Testis (tissue), 3 donors: ENCODE data around the gene C6orf132. TPM values are rescaled to one million over a fixed set of nuclear protein-coding genes. Genes with fewer than 3 reads are reported as not detected.

ENCODE experiments used
- DNase-seq: peaks from one replicate; pipeline ENCODE4 v3.0.0-alpha.2; 2019
- H3K27ac ChIP-seq, 2 donors: fragments of 200-600 bp; sonication (generic); one replicate each; pipeline ENCODE4 v1.5.1; 2019
- H3K27me3 ChIP-seq: fragments of 200-600 bp; sonication (generic); one replicate; pipeline ENCODE4 v1.5.1; 2019
- H3K36me3 ChIP-seq: fragments of 200-600 bp; sonication (generic); one replicate; pipeline ENCODE4 v1.5.1; 2017; ENCODE audit warnings: low read depth; ENCODE audit errors: missing control alignments
- H3K4me1 ChIP-seq: fragments of 200-600 bp; sonication (generic); one replicate; pipeline ENCODE4 v1.5.1; 2019
- H3K4me3 ChIP-seq, 2 donors: fragments of 200-600 bp; sonication (generic); one replicate each; pipeline ENCODE4 v1.5.1; 2017 to 2019
- H3K9me3 ChIP-seq: fragments of 200-600 bp; sonication (generic); one replicate; pipeline ENCODE4 v1.5.1; 2017
- POLR2A ChIP-seq: fragments of 450-650 bp; IDR thresholded peaks from one replicate; pipeline ENCODE4 v1.6.1; 2017; ENCODE audit warnings: antibody characterized with exemption, mild to moderate bottlenecking, moderate library complexity
- WGBS, 2 donors: methylation state at CpG; one replicate each; pipeline ENCODE4 v1.1.5; 2018; 5-methylcytosine and 5-hydroxymethylcytosine counted together
- intact Hi-C: fragments of 100-400 bp; cut with DNase I; formaldehyde crosslinking; loops from one replicate; pipeline ENCODE4 v1.15.1; 2023; ENCODE audit warnings: low total_unique reads
- polyA plus RNA-seq: library from polyadenylated mRNA; stranded (reverse); fragments of 350-450 nt; fragmentation: Illumina TruSeq; extraction: RNeasy Lipid Tissue Mini Kit (QIAGEN cat#74804); gene quantifications from one replicate; pipeline ENCODE4 v1.2.3, GENCODE V29; 2014; ENCODE audit warnings: low read depth, low replicate concordance; ENCODE audit not compliant: insufficient read depth
- total RNA-seq, 2 donors: library from RNA; depleted of rRNA; stranded (reverse); fragments of >200 nt; gene quantifications; one replicate each; pipeline ENCODE4 v1.2.3, GENCODE V29; 2016
- TF ChIP-seq, protein P1 (sequence below), 3 experiments: fragments of 450-650 bp in 2 of 3; fragments of 200-600 bp in 1 of 3; sonication (generic) in 1 of 3; IDR thresholded peaks; one replicate each; pipeline ENCODE4 v1.5.1; 2016 to 2019; ENCODE audit warnings: antibody characterized with exemption in 3 of 3, mild to moderate bottlenecking in 2 of 3, moderate library complexity in 1 of 3

The C6orf132 gene
- total and polyA plus RNA-seq, 3 donors from 2014 or later = 1.1 to 2.0 (median 1.3) TPM

DNA sequence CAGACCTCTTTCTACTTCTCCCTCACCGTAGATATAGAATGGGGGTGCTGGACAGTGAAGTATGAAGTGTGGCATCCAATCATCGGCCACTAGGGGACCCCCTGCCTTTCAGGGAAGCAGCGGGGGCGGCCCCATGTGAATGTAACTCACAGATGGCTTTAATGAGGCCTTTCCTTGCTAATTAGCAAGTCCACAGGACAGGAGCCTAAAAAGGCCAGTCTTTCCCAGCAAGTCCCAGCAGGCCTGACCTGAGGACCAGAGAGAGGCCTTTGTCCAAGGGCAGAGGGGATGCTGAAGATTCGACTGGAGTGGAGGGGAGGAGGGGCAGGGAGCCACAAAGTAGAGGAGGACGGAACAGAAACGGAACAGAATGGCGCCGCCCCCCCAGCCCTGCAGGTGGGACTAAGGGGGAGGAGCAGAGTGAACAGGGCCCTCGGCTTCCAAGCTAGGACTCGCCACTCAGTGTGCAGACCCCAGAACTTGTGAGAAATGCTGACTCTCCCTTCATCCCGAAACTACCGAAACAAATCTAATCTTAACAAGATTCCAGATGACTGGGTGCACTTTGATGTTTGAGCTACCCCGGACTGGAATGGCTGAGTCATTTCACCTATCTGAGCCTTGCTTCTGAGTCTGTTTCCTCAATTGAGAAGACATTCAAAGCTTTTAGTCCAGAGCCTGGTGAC is 5.8 kb downstream of the C6orf132 start:
- intact Hi-C loops = no loop called here
- Histone ChIP-seq H3K9me3 (no peaks in the 10 kb centered on the region), H3K4me3 (no peak overlapping the region), H3K4me1 (no peaks in the 10 kb centered on the region), H3K36me3 (no peaks in the 10 kb centered on the region), H3K27ac (no peak overlapping the region), H3K27me3 (no peaks in the 10 kb centered on the region)
- no peak for DNase-seq
- TF ChIP-seq, protein P1, sequence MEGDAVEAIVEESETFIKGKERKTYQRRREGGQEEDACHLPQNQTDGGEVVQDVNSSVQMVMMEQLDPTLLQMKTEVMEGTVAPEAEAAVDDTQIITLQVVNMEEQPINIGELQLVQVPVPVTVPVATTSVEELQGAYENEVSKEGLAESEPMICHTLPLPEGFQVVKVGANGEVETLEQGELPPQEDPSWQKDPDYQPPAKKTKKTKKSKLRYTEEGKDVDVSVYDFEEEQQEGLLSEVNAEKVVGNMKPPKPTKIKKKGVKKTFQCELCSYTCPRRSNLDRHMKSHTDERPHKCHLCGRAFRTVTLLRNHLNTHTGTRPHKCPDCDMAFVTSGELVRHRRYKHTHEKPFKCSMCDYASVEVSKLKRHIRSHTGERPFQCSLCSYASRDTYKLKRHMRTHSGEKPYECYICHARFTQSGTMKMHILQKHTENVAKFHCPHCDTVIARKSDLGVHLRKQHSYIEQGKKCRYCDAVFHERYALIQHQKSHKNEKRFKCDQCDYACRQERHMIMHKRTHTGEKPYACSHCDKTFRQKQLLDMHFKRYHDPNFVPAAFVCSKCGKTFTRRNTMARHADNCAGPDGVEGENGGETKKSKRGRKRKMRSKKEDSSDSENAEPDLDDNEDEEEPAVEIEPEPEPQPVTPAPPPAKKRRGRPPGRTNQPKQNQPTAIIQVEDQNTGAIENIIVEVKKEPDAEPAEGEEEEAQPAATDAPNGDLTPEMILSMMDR (IDR thresholded peaks at IDR 0.05) = no peak
- TF ChIP-seq POLR2A = no peak
- WGBS, 2 donors = 65 to 73% methylated on average over 14 of the region's 14 CpGs

DNA sequence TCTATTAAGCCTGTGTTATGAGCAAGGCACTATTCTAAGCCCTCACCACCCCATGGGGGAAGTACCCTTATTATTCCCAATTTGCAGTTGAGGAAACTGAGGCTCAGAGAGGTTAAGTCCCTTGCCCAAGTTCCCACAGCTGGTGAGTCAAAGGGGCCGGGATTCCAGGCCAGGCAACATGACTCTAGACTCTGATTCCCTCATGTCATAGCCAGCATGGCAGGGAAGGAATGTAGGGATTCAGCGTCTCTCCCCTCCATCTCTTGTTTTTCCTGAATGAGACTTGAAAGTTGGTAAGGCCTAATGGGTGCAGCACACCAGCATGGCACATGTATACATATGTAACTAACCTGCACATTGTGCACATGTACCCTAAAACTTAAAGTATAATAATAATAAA is 6.7 kb downstream of the C6orf132 start:
- Histone ChIP-seq H3K4me1 (no peaks in the 10 kb centered on the region), H3K9me3 (no peaks in the 10 kb centered on the region), H3K27ac (no peak overlapping the region), H3K27me3 (no peaks in the 10 kb centered on the region), H3K36me3 (no peaks in the 10 kb centered on the region), H3K4me3 (no peak overlapping the region)
- TF ChIP-seq, protein P1 (IDR thresholded peaks at IDR 0.05) = no peak
- no peak for TF ChIP-seq POLR2A
- DNase-seq = no peak
- intact Hi-C loops = no loop called here
- WGBS, 2 donors = 97 to 100% methylated on average over 2 of the region's 2 CpGs

DNA sequence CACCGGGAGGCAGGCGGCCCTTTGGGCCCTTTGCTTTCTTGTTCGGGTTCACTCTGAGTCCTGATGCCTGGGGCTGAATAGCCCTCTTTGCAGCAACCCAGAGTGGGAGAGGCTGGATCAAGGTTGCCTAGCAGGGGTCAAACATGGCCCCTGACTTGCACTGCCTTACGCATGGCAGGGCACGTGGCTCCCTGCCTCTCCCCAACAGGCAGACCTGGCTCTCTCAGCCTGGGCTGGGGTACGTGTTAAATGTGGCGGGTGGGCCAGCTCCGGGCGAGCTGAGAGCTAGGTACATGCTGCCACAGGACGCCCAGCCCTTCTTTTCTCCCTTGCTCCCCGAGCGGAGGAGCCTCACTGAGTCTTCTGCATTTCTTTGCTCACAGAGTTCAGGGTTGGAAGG is 7.3 kb downstream of the C6orf132 start:
- intact Hi-C loops = no loop called here
- TF ChIP-seq, protein P1 (IDR thresholded peaks at IDR 0.05) = no peak
- no peak for TF ChIP-seq POLR2A
- no peak for DNase-seq
- no peak overlapping the region for H3K27ac ChIP-seq
- 93 to 95% methylated on average over 10 to 12 of the region's 12 CpGs for WGBS, 2 donors
- H3K9me3 ChIP-seq = no peaks in the 10 kb centered on the region
- H3K4me3 ChIP-seq = no peak overlapping the region
- H3K36me3 ChIP-seq = no peaks in the 10 kb centered on the region
- H3K27me3 ChIP-seq = no peaks in the 10 kb centered on the region
- H3K4me1 ChIP-seq = no peaks in the 10 kb centered on the region

DNA sequence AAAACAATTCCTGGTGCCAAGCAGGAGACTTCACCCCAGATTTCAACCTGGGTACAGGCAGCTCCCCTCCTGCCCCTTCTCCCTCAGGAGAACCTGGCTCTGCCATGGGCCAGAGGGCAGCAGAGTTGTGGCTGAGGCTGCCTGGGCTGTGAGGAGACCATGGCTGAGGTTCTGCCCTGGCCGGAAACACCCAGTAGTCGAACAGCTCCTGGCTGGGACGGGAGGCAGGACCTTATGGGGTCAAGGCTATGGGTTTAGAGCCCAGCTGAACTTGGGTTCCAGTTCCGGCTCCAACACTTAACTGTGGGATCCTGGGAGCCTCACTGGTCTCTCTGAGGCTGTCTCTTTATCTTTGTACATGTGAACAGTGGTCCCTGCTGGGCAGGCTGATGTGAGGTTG is 8.5 kb downstream of the C6orf132 start:
- Histone ChIP-seq H3K36me3 (no peaks in the 10 kb centered on the region), H3K9me3 (no peaks in the 10 kb centered on the region), H3K4me3 (no peak overlapping the region), H3K4me1 (no peaks in the 10 kb centered on the region), H3K27ac (no peak overlapping the region), H3K27me3 (no peaks in the 10 kb centered on the region)
- intact Hi-C loops = no loop called here
- TF ChIP-seq POLR2A = no peak
- TF ChIP-seq, protein P1 (IDR thresholded peaks at IDR 0.05) = no peak
- WGBS, 2 donors = 50 to 80% methylated on average over 1 to 4 of the region's 4 CpGs
- no peak for DNase-seq

DNA sequence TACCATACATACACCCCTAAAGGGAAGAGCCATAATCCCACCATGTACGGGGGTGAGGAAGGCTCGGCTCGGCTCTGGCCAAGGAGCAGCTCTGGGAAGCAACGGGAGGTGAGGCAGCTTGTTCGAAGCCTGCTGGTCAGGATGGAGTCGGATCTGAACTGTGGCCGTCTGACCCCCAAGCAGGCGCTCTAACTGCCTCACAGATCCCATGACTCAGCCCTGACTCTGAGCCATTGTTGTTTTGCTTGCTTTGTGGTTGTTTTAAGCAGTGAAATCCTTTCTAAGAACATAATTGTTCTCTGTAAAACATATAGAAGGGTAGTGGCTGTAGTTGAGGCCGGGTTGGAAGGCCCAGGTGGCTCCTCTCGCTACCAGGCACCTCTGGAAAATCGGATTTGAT is 10.9 kb downstream of the C6orf132 start:
- TF ChIP-seq, protein P1 (IDR thresholded peaks at IDR 0.05) = no peak
- TF ChIP-seq POLR2A = no peak
- H3K36me3 ChIP-seq = no peaks in the 10 kb centered on the region
- WGBS, 2 donors = 89 to 95% methylated on average over 11 of the region's 11 CpGs
- no peaks in the 10 kb centered on the region for H3K4me1 ChIP-seq
- H3K4me3 ChIP-seq = no peak overlapping the region
- no peak overlapping the region for H3K27ac ChIP-seq
- DNase-seq = no peak
- H3K27me3 ChIP-seq = no peaks in the 10 kb centered on the region
- H3K9me3 ChIP-seq = no peaks in the 10 kb centered on the region
- intact Hi-C loops = no loop called here
